Measurements from ENCODE around the gene APOA1.

GRCh38 chr11:116811194-116811593 is 26.2 kb downstream of the APOA1 start:
- no peak for TF ChIP-seq POLR2AphosphoS5 (IDR thresholded peaks at IDR 0.05; ENCODE audit: low read depth, low read length)
- TF ChIP-seq POLR2A (IDR thresholded peaks at IDR 0.05; ENCODE audit: low read depth, low read length): no peak

Data from GM12892 (cell line).